NB4 (cell line): ENCODE results near the gene THSD7A.

Experiments
- DNase-seq: peaks from one replicate; pipeline ENCODE4 v3.0.0; 2010; ENCODE audit warnings: low read depth
- H3K4me3 ChIP-seq: one replicate; pipeline ENCODE4 v1.5.1; 2011; ENCODE audit warnings: mild to moderate bottlenecking, low read depth, low read length, moderate library complexity
- CTCF ChIP-seq: IDR thresholded peaks from one replicate; pipeline ENCODE4 v1.5.1; 2012; ENCODE audit warnings: low read depth, low read length
- MAX ChIP-seq: IDR thresholded peaks from 2 replicates; pipeline ENCODE4 v1.6.1; 2011; ENCODE audit warnings: low read depth, low read length
- MYC ChIP-seq: IDR thresholded peaks from 2 replicates; pipeline ENCODE4 v1.6.1; 2011; ENCODE audit warnings: low read depth, low read length
- POLR2A ChIP-seq: IDR thresholded peaks from 2 replicates; pipeline ENCODE4 v1.6.1; 2011; ENCODE audit warnings: mild to moderate bottlenecking; ENCODE audit not compliant: insufficient read length; ENCODE audit errors: extremely low read depth

Gene THSD7A

GRCh38 chr7:11768263-11768662 lies 63.7 kb downstream of the THSD7A start:
- peak; percentile 9 for DNase-seq
- H3K4me3 ChIP-seq = no peak overlapping the region
- TF ChIP-seq MAX = no peak
- no peak for TF ChIP-seq POLR2A
- TF ChIP-seq CTCF = no peak
- TF ChIP-seq MYC = no peak

- peak; percentile 14 for DNase-seq
These were observed 64.8 kb downstream of the THSD7A start for GRCh38 chr7:11767148-11767547.

GRCh38 chr7:11760372-11760771 lies 71.6 kb downstream of the THSD7A start:
- peak; percentile 54 for DNase-seq
- no peak overlapping the region for H3K4me3 ChIP-seq
- TF ChIP-seq MAX (0 out of 2 replicates have a peak, but pooled peaks have one; percentile 9), MYC (no peak)

More at GRCh38 chr7:11767148-11767547, 64.8 kb downstream of the THSD7A start:
- peak; percentile 34 for TF ChIP-seq MAX
- TF ChIP-seq MYC = no peak
- no peak overlapping the region for H3K4me3 ChIP-seq

- no peak overlapping the region for H3K4me3 ChIP-seq
- no peak for TF ChIP-seq CTCF
- no peak for TF ChIP-seq POLR2A
- DNase-seq = no peak
These were observed 73.3 kb downstream of the THSD7A start for GRCh38 chr7:11758627-11759111.

GRCh38 chr7:11757153-11757552 lies 74.8 kb downstream of the THSD7A start:
- no peak for DNase-seq
- TF ChIP-seq CTCF (no peak), MYC (no peak)
- H3K4me3 ChIP-seq = no peak overlapping the region

- no peak for DNase-seq
- H3K4me3 ChIP-seq = no peak overlapping the region
- TF ChIP-seq MYC = no peak
- TF ChIP-seq POLR2A = no peak
- TF ChIP-seq MAX = no peak
- no peak for TF ChIP-seq CTCF
These were observed 77.1 kb downstream of the THSD7A start for GRCh38 chr7:11754933-11755332.

GRCh38 chr7:11754123-11754522 lies 77.9 kb downstream of the THSD7A start:
- no peak overlapping the region for H3K4me3 ChIP-seq
- no peak for DNase-seq
- TF ChIP-seq CTCF (no peak), MAX (no peak), MYC (no peak), POLR2A (no peak)
